HG02885 (cell line): ENCODE results near the gene RNF31.
A peak's percentile ranks its signal among the peaks of the same experiment; 100 is the strongest.
"Not testable (repeated sequence)": the region's sequence is repeated elsewhere in the genome, so short reads cannot be mapped to it uniquely, and the experiment has no call there.

ENCODE experiments used
- ATAC-seq: cut with Tn5 transposase; IDR thresholded peaks from one replicate; pipeline ENCODE4 v1.9.1; 2021; ENCODE audit warnings: mild to moderate bottlenecking; ENCODE audit not compliant: unreplicated experiment, poor library complexity

The RNF31 gene

DNA sequence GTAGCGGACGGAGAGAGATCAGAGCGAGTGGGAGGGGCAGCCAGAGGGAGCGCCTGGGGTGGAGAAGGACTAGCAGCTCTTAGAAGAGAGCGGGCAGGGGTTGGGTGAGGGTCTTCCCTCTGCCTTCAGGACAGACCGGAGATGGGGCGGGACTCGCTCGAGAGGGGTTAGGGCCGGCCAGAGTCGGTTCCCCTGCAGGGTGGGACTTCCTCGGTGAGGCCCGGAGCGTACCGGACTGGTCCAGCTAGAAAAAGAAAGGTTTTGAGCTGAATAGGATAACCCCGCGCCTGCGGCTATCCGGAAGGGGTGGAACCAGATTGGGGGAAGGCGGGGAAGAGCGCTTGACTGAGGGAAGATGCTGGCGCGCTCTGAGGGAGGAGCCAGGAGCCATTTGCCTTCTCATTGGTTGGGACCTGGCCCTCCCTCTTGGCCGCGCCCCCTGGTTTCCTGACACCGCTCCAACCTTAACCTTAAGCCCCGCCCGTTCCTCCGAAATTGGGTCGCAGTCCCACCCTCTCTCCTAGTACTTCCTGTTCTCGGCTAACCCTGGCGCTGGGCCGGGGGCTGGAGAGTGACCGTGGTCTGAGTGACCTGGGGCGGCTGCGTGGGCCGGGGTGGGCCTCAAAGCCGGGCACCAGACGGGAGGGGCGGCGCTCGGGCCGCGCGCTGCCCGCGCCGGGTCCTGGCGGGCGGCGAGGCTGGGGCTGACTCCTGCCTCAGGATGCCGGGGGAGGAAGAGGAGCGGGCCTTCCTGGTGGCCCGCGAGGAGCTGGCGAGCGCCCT, at the start of gene RNF31:
RNF31 (plus strand) TSS at position 521 of the 783 bp plus-strand sequence; CDS start at position 722, 201 bp downstream.
- peak; percentile 86 for ATAC-seq

DNA sequence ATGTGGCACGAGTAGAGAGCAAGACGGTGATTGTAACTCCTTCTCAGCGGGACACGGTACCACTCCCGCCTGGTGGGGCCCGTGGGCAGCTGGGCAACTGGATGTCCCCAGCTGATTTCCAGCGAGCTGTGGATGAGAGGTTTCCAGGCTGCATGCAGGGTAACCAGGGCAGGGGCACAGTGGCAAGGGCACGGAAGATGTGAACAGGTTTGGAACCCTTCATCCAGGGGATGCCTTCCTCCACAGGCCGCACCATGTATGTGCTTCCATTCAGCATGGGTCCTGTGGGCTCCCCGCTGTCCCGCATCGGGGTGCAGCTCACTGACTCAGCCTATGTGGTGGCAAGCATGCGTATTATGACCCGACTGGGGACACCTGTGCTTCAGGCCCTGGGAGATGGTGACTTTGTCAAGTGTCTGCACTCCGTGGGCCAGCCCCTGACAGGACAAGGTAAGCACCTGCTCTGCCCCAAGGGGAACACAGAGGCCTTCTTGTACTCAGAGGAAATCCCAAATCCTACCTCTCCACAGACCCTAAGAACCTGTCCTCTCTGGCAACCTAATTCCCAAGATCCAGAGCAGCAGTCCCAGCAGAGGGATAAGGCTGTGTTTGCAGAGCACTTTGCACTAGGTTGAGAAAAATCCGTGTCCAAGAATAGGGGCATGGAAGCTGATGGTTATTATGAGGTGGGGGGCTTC, 48.9 kb upstream of the RNF31 start:
- no peak for ATAC-seq

DNA sequence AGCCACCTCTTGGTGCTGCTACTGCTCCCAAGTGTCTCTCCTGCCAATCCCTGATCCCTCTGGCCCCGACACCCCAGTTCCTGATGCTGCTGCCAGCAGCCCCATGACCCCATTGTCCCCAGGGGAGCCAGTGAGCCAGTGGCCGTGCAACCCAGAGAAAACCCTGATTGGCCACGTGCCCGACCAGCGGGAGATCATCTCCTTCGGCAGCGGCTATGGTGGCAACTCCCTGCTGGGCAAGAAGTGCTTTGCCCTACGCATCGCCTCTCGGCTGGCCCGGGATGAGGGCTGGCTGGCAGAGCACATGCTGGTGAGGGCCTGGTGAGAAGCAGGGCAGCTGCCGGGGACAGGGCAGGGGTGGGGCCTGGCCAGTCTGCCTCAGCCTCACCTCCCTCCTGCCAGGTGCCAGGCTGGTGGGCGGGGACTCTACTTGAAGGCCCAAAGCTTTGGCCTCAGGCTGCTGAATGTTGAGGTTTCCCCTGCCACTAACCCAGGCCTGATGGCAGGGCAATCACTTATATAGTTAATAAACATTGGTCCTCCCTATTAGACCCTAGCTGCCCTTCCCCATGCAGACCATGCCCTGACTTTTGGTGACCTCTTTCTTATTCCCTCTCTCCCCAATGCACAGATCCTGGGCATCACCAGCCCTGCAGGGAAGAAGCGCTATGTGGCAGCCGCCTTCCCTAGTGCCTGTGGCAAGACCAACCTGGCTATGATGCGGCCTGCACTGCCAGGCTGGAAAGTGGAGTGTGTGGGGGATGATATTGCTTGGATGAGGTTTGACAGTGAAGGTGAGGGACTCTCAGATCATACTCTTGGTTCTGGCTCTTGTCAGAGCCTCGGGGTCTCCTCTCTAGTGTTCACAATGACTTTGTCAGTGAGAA, 48.1 kb upstream of the RNF31 start:
- no peak for ATAC-seq

DNA sequence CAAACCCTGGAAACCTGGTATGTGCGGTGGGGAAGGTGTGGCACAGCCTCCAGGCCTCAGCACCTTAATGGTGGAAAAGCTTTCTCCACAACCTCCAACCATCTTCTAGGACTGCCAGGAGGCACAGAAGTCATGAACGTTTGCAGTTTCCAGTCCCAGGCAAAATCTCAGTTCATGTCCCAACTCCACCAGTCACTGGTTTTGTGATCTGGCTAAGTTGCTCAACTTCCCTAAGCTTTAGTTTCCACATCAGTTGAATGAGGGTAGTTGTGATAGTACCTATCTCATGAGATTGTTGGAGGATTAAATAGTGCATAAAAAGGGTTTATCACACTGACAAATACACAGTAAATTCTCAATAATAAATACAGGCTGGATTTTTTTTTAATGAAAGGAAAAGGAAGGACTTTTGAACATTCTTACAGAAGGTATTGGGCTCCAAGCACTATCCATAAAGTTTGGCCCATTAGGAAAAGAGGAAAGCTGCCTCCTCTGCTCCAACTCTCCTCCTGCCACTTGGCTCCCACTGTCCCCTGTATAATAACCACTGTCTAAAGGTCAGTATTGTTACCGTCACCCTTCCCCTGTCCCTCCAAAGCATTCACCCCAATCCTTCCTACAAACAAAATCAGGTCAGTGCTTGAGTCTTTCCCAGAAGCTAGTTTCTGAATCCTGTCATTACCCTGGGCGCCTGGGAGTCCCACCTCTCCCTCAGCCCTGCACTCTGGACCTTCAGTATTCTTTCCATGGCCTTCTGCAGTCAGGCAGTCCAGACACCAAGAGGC, 46.9 kb upstream of the RNF31 start:
- ATAC-seq = no peak

DNA sequence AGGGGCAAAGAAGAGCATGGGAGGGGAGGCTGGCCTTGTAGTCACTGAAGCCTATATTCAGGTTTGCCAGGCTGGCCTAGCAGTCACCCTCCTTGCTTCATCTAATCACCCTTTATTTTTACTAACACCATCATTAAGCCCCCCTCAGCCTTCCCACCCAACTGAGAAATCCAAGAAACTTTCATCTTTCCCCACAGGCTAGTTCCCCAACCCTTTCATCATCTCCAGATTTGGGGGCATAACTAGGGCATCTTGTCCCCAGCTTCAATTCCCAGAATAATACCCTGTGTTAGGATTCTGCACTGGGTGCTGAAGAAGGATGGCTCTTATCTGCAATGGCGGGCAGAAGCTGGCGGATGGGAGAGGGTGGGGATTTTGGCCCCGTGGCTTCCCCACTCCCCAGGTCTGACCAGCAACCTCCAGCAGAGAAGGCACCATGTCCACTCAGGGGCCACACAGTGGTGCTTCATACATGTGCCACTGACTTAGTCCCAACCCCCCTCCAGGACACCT, 46.3 kb upstream of the RNF31 start:
- no peak for ATAC-seq

DNA sequence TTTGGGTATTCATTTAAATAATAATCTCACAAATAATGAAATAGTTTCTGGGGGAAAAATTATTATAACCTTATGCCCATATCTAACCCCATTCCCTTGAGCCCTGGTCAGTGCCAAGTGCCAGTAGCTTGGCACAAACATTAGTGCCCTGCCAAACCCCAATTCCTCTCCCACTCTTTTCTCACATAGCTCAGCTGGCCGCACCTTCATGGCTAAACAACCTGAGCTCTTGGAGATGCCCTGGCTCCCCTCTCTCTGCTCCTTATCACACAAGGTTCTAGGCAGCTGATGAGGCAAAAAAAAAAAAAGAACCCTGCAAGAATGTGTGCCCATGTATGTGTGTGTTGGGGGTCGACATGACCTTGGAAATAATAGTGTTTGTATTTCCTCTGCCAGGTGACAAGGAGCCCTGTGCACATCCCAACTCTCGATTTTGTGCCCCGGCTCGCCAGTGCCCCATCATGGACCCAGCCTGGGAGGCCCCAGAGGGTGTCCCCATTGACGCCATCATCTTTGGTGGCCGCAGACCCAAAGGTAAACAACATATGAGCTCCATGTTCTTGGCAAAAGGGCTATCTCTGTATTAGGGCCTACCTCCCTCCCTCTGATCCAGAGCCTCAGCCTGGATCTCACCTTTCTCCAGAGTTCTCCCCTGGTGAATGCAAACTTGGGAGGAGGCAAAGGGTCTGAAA, 44.8 kb upstream of the RNF31 start:
- no peak for ATAC-seq

DNA sequence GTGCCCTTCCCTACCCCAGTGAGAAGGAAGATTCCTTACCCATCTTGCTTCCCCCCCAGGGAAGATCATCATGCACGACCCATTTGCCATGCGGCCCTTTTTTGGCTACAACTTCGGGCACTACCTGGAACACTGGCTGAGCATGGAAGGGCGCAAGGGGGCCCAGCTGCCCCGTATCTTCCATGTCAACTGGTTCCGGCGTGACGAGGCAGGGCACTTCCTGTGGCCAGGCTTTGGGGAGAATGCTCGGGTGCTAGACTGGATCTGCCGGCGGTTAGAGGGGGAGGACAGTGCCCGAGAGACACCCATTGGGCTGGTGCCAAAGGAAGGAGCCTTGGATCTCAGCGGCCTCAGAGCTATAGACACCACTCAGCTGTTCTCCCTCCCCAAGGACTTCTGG, 43.8 kb upstream of the RNF31 start:
- no peak for ATAC-seq

DNA sequence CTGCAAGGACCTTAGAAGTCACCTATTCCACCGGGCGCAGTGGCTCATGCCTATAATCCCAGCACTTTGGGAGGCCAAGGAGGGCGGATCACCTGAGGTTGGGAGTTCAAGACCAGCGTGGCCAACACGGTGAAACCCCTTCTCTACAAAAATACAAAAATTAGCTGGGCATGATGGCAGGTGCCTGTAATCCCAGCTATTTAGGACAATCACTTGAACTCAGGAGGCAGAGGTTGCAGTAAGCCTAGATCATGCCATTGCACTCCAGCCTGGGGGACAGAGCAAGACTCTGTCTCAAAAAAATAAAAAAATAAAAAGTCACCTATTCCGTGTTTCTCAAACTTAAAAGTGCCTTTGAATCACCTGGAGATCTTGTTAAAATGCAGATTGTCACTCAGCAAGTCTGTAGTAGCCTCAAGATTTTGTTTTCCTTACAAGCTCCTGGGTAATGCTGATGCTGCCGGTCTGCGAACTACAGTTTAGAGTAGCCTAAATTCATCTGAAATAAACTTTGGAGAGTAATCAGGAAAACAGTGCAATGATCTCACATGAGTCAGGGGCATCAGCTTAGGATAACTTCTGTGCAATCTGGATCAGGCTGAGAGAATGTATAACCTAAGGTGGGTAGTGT, 41.6 kb upstream of the RNF31 start:
- ATAC-seq = not testable (repeated sequence)

DNA sequence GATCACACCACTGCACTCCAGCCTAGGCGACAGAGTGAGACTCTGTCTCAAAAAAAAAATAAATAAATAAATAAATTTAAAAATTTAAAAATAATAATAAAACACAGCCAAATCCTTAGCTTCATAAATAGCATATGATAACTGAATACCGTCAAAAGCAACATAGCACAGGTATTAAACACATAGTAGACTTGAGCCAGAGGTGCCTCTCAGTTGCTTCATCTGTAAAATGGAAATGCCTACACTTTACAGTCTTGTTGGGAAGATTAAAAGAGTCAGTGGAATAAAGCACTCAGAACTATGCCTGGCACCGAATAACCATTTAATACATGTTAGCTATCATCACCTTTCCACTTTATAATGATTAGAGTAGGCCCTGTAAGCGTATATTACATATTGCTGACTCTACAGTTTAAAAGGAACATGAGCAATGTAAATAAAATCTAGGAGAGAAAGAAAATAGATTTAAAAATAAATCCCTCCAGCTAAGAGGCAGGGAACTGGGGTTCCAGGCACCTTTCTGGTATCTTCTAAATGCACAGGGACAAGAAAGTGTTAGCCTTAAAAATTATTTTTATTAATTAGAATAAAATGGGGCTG, 40.5 kb upstream of the RNF31 start:
- ATAC-seq = no peak

DNA sequence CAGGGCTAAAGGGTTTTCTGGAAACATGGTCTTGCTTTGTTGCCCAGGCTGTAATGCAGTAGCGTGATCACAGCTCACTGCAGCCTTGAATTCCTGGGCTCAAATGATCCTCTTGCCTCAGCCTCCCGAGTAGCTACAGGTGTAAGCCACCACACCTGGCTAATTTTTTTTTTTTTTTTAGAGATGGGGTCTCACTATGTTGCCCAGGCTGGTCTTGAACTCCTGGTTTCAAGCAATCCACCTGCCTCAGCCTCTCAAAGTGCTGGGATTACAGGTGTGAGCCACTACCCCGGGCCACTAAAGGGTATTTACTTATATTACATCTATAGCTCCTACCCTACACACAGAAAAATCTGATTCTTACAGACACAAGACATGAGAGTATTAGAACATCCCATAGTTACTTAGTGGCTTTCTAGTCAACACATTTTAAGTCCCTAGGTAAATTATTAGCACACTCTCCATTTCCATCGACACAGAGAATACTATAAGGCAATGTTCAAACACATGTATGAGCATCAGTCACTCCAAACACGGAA, 38.9 kb upstream of the RNF31 start:
- no peak for ATAC-seq

DNA sequence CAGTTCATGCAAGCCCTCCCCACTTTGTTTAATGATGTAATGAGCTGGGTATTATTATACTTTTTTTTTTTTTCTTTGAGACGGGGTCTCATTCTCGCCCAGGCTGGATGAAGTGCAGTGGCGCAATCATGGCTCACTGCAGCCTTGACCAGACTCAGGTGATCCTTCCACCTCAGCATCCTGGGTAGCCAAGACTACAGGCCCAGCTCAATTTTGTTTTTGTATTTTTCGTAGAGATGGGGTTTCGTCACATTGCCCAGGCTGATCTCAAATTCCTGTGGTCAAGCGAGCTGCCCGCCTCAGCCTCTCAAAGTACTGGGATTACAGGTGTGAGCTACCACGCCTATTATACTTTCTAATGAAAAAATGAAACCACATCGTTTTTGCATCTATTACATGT, 37.2 kb upstream of the RNF31 start:
- ATAC-seq = no peak

DNA sequence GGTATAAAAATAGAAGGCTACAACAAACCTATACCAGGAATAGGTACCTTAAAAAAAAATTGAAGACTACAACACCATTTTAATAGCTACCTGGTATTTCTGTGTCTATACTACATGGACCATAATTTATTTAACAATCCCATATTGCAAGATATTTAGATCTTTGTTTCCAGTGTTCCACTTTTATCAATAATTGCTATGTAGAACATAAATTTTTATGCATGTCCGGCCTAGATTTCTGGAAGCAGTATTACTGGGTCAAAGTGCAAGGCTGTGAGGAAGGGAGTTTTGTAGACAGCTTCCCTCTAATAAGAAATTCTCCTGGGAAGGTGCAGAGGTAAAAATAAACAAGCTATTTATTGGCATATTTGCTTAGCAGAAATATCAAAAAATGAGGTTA, 36.8 kb upstream of the RNF31 start:
- no peak for ATAC-seq

DNA sequence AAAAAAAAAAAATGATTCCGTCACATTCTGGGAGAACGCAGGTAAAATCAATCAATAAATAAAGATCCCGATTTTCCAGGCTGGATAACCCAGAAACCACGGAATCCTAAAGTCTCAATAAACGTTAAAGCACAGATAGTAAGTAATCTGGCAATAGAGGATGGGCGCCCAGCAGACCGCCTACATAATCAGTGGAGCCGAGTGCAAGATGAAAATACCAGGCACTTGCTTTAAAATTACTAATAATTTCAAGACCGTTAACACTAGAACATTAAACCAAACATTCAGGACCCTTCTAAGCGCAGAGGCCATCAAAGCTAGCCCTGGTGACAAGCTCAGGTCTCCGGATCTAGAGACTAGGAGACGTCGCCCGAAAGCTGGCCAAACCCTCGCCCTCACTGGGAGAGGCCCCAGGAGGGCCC, 33.9 kb upstream of the RNF31 start:
- no peak for ATAC-seq

DNA sequence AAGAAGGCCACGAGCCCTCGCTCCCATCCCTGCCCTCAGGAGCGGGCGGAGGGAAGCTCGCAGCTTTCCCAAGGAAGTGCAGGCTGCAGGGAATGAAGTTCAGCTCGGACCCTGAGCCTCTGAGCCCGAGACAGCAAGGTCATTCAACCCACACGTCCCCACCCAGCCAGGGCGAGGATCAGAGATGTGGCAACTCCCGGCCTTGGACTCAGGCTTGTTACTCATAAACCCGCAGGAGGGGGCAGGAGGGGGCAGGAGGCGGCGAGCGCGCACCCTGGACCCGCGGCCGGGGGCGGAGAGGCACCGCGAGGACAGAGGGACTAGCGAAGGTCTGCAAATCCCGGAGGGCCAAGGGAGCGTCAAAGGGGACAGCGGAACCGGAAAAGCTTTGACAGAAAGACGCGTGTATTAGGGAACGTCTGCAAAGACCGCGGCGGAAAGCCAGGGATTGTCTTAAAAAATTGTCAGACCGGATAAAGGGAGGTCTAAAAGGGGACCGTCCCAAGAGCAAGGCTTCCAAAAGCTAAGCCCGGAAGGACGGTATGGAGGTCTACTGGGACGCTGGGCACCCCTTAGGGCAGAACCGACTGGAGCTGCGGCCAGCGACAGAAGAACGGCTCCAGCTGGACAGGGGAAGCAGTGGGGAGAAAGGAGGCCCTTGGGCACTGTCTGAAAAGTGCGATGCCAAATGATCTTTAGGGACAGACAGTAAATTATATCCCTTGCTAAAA, 33.3 kb upstream of the RNF31 start:
- peak; percentile 24 for ATAC-seq

DNA sequence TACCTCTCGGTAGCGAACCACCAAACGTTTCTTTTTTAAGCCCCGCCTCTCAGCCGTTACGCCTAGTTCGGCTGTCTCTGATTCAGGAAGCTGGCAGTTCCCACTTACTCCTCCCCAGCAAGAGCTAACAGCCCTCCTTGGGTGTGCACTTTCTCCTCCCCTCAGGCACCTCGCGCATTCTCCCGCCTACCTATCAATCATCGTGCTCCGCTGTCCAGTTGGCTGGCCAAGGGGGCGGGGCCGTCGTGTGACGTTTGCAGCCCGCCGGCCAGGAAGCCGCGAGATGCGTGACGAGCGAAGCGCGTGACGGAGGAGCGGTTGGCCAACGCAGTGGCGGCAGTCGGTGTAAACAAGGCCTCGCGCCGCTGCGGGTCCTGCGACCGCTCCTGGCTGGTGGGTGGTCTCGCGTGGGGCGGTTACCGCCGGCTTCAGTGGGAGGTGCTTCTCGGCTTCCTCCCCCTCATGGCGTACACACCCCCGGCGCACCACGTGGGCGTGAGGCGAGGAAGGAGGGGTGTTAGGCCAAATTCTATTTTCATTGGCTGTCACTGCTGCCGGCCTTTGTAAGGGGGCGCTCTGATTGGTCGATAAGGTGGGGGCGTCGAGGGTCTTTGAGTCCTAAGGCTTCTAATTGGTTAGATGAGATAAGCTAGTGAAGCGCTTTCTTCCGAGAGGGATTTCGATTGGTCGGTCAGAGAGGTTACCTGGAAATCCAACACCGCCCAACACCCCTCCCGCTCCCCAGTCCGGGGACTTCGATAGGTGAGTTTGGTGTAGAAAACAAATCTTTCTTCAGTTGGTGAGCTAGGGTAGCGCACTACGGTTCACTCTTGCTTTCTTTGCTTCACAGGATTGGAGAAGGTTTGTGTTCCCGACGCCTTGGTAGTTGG, 32.5 kb upstream of the RNF31 start, which contains the start of the genes DCAF11 and NRL:
DCAF11 (plus strand) TSS at position 246 of the 890 bp plus-strand sequence. CDS start 818 bp downstream, outside the sequence.
NRL (minus strand) TSS at position 418 of the 890 bp plus-strand sequence. CDS start 32,101 bp downstream, outside the sequence.
- peak; percentile 86 for ATAC-seq

DNA sequence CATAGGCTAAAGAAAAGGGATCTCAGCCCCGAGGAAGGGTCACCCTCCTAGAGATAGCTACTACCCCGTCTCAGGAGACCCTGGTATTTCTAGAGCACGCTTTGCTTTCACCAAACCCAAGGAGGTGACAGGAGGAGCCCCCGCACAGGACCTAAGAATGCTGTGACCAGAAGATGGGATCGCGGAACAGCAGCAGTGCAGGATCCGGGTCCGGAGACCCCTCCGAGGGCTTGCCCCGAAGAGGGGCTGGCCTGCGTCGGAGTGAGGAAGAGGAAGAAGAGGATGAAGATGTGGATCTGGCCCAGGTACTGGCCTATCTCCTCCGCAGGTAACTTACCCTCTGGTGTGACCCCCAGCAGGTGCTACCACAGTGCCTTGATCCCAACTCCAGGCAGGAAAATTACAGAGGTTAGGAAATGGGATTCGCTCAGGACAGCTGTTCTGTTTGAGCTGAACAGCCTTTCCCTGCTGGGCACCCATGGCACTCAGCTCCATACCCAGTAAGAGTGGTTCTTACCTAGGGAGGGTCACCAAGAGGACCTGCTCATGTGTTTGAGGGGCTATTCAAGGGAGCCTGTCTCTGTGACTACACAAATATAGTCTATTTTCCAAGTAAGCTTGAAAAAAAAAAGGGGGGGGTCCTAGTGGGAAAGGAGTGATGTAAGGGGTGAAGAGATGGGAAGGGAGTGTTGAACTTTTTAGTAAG, 31.7 kb upstream of the RNF31 start:
- ATAC-seq = no peak
